Calu3 (cell line): ENCODE results near the gene SRRM4. TPM values are rescaled to one million over a fixed set of nuclear protein-coding genes. Genes with fewer than 3 reads are reported as not detected.
"Not testable (repeated sequence)": the region's sequence is repeated elsewhere in the genome, so short reads cannot be mapped to it uniquely, and the experiment has no call there.

ENCODE experiments used
- BruUV-seq: library from RNA; stranded (reverse); fragments of 400-500 nt; replicated peaks from 2 replicates; lab custom pipeline; 2021; lab: Mats Ljungman, UMichigan
- CTCF ChIA-PET: fragments of 300-600 bp; sonication (Branson Sonifier 250); formaldehyde crosslinking; loops from one replicate; lab custom pipeline; 2022; ENCODE audit warnings: antibody characterized with exemption; lab: Charles Lee
- DNase-seq: peaks from one replicate; pipeline ENCODE4 v3.0.0; 2022
- H3K27ac Mint-ChIP-seq: one replicate; pipeline ENCODE4 v1.8.0; 2022; ENCODE audit warnings: mixed read lengths; ENCODE audit not compliant: unreplicated experiment
- H3K27me3 Mint-ChIP-seq: one replicate; pipeline ENCODE4 v1.8.0; 2022; ENCODE audit warnings: mixed read lengths; ENCODE audit not compliant: unreplicated experiment
- H3K36me3 Mint-ChIP-seq: one replicate; pipeline ENCODE4 v1.8.0; 2022; ENCODE audit warnings: mild to moderate bottlenecking, moderate library complexity, mixed read lengths; ENCODE audit not compliant: insufficient read depth, unreplicated experiment
- H3K4me1 Mint-ChIP-seq: one replicate; pipeline ENCODE4 v1.8.0; 2022; ENCODE audit warnings: mild to moderate bottlenecking, low read depth, mixed read lengths; ENCODE audit not compliant: unreplicated experiment
- H3K4me3 Mint-ChIP-seq: one replicate; pipeline ENCODE4 v1.8.0; 2022; ENCODE audit warnings: mild to moderate bottlenecking, low read depth, moderate library complexity, mixed read lengths; ENCODE audit not compliant: unreplicated experiment
- H3K9me3 Mint-ChIP-seq: one replicate; pipeline ENCODE4 v1.8.0; 2022; ENCODE audit warnings: low read depth, mixed read lengths; ENCODE audit not compliant: unreplicated experiment
- CTCF ChIP-seq: fragments of 200-600 bp; IDR thresholded peaks from one replicate; pipeline ENCODE4 v1.8.0; 2022; ENCODE audit warnings: antibody characterized with exemption; ENCODE audit not compliant: unreplicated experiment
- intact Hi-C: fragments of 100-400 bp; cut with micrococcal nuclease; formaldehyde crosslinking; loops from one replicate; pipeline ENCODE4 v1.10.0; 2022; ENCODE audit not compliant: unreplicated experiment
- total RNA-seq: library from RNA; stranded (reverse); gene quantifications from 2 replicates; pipeline ENCODE4 v1.2.3, GENCODE V29; 2022

The SRRM4 gene
- total RNA-seq, 1 experiment from 2014 or later: not detected

GRCh38 chr12:119096429-119097202, 115.3 kb downstream of the SRRM4 start:
- H3K36me3 Mint-ChIP-seq: no peaks in the 10 kb centered on the region
- H3K27me3 Mint-ChIP-seq: peaks cover 35% of the 10 kb centered on the region
- intact Hi-C loops: no loop called here
- H3K4me3 Mint-ChIP-seq: no peak overlapping the region
- H3K9me3 Mint-ChIP-seq: peaks cover 7% of the 10 kb centered on the region
- no TSS peak for BruUV-seq
- H3K27ac Mint-ChIP-seq: no peak overlapping the region
- DNase-seq: no peak
- no peaks in the 10 kb centered on the region for H3K4me1 Mint-ChIP-seq
- TF ChIP-seq CTCF: no peak
- CTCF ChIA-PET: no interaction called here

- H3K27ac Mint-ChIP-seq: no peak overlapping the region
- BruUV-seq: no TSS peak
- no peak for TF ChIP-seq CTCF
- intact Hi-C loops: no loop called here
- H3K9me3 Mint-ChIP-seq: peaks cover 7% of the 10 kb centered on the region
- no peaks in the 10 kb centered on the region for H3K36me3 Mint-ChIP-seq
- no peaks in the 10 kb centered on the region for H3K4me1 Mint-ChIP-seq
- DNase-seq: no peak
- CTCF ChIA-PET: no interaction called here
- H3K4me3 Mint-ChIP-seq: no peak overlapping the region
- H3K27me3 Mint-ChIP-seq: no peaks in the 10 kb centered on the region
Observed at GRCh38 chr12:119100933-119101332, 119.6 kb downstream of the SRRM4 start.

GRCh38 chr12:119102274-119102673, 120.9 kb downstream of the SRRM4 start:
- DNase-seq: no peak
- Mint-ChIP-seq H3K4me1 (no peaks in the 10 kb centered on the region), H3K9me3 (peaks cover 7% of the 10 kb centered on the region), H3K4me3 (no peak overlapping the region), H3K27ac (no peak overlapping the region), H3K27me3 (peaks cover 1% of the 10 kb centered on the region), H3K36me3 (no peaks in the 10 kb centered on the region)
- intact Hi-C loops: no loop called here
- BruUV-seq: no TSS peak
- CTCF ChIA-PET: no interaction called here
- TF ChIP-seq CTCF: no peak

GRCh38 chr12:119102714-119103113, 121.4 kb downstream of the SRRM4 start:
- no peak for DNase-seq
- Mint-ChIP-seq H3K4me3 (no peak overlapping the region), H3K9me3 (peaks cover 5% of the 10 kb centered on the region), H3K36me3 (no peaks in the 10 kb centered on the region), H3K27me3 (peaks cover 6% of the 10 kb centered on the region), H3K4me1 (no peaks in the 10 kb centered on the region), H3K27ac (no peak overlapping the region)
- no TSS peak for BruUV-seq
- intact Hi-C loops: no loop called here
- CTCF ChIA-PET: no interaction called here
- no peak for TF ChIP-seq CTCF

GRCh38 chr12:119104969-119105368, 123.6 kb downstream of the SRRM4 start:
- H3K4me1 Mint-ChIP-seq, H3K27ac Mint-ChIP-seq, DNase-seq, H3K9me3 Mint-ChIP-seq, H3K36me3 Mint-ChIP-seq, CTCF ChIA-PET, BruUV-seq, H3K4me3 Mint-ChIP-seq, intact Hi-C loops: not testable (repeated sequence)
- peaks cover 23% of the 10 kb centered on the region for H3K27me3 Mint-ChIP-seq
